Bronchial epithelial cell (primary cell): Measurements from ENCODE around the gene CCDC47. TPM values are rescaled to one million over a fixed set of nuclear protein-coding genes. Genes with fewer than 3 reads are reported as not detected.

ENCODE experiments used
- DNase-seq: peaks from one replicate; pipeline ENCODE4 v3.0.0-alpha.2; 2010; ENCODE audit warnings: low read depth
- FAIRE-seq: peaks from 2 replicates; lab custom pipeline; 2011; peaks lifted over from hg19 to GRCh38; lab: Jason Lieb, UNC
- H3K27me3 ChIP-seq: 2 replicates; pipeline ENCODE4 v1.5.1; 2011; ENCODE audit warnings: low read length; ENCODE audit not compliant: control insufficient read depth, insufficient read depth
- H3K36me3 ChIP-seq: 2 replicates; pipeline ENCODE4 v1.5.1; 2011; ENCODE audit warnings: low read length; ENCODE audit not compliant: control insufficient read depth, insufficient read depth
- H3K4me3 ChIP-seq: 2 replicates; pipeline ENCODE4 v1.5.1; 2011; ENCODE audit warnings: mild to moderate bottlenecking, low read depth, low read length, control low read depth
- total RNA-seq: library from RNA; depleted of rRNA; stranded (reverse); fragments of >200 nt; gene quantifications from 2 replicates; pipeline ENCODE4 v1.2.1, GENCODE V29; 2014
- TF ChIP-seq, protein P1 (sequence below): IDR thresholded peaks from 2 replicates; pipeline ENCODE4 v1.5.1; 2011; ENCODE audit warnings: mild to moderate bottlenecking, moderate library complexity, low read length, control low read depth, inconsistent platforms; ENCODE audit not compliant: insufficient read depth, severe bottlenecking

CCDC47 gene
- total RNA-seq, 1 donor from 2014 or later, result 118 TPM

DNA sequence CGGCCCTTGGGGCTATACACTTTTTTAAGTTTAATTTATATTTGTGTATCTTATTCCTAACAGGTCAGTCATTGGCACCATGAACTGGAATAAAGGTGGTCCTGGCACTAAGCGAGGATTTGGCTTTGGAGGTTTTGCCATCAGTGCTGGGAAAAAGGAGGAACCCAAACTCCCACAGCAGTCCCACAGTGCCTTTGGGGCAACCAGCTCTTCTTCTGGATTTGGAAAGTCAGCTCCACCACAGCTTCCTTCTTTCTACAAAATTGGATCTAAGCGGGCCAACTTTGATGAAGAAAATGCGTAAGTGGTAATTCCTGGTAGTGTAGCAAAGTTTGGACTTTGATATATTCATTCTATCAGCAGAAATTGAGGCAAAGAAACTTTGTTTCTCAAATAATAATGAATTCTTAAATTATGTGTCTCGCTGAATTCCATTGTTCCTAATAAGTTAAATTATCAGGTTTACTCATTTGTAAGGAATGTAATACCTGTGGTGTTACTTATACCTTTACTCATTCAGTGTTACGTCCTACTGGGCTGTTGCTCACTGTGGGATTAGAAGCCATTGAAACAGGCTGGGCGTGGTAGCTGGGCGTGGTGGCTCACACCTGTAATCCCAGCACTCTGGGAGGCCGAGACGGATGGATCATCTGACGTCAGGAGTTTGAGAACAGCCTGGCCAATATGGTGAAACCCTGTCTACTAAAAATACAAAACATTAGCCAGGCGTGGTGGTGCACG lies 13.7 kb upstream of the CCDC47 start:
- TF ChIP-seq, protein P1, sequence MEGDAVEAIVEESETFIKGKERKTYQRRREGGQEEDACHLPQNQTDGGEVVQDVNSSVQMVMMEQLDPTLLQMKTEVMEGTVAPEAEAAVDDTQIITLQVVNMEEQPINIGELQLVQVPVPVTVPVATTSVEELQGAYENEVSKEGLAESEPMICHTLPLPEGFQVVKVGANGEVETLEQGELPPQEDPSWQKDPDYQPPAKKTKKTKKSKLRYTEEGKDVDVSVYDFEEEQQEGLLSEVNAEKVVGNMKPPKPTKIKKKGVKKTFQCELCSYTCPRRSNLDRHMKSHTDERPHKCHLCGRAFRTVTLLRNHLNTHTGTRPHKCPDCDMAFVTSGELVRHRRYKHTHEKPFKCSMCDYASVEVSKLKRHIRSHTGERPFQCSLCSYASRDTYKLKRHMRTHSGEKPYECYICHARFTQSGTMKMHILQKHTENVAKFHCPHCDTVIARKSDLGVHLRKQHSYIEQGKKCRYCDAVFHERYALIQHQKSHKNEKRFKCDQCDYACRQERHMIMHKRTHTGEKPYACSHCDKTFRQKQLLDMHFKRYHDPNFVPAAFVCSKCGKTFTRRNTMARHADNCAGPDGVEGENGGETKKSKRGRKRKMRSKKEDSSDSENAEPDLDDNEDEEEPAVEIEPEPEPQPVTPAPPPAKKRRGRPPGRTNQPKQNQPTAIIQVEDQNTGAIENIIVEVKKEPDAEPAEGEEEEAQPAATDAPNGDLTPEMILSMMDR, result no peak
- Histone ChIP-seq H3K36me3 (peaks cover 5% of the 10 kb centered on the region), H3K27me3 (no peaks in the 10 kb centered on the region), H3K4me3 (no peak overlapping the region)
- DNase-seq (peak; percentile 94), FAIRE-seq (no peak)

DNA sequence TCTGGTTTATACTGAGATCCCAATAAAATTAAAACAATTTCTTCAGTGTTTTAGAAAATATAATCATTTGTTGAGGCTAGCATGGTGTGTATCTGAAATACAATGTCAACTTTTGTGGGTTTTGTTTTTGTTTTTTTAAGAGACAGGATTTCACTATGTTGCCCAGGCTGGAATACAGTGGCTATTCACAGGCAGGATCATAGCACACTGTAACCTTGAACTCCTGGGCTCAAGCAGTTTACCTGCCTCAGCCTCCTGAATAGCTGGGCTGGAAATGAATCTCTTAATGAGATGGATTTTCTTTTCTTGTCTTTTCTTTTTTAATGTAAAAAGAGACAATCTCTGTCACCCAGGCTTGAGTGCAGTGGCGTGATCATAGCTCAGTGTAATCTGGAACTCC lies 12.7 kb upstream of the CCDC47 start:
- TF ChIP-seq, protein P1, result no peak
- DNase-seq, result no peak
- FAIRE-seq, result no peak
- H3K36me3 ChIP-seq, result peaks cover 5% of the 10 kb centered on the region
- H3K27me3 ChIP-seq, result no peaks in the 10 kb centered on the region
- H3K4me3 ChIP-seq, result no peak overlapping the region

DNA sequence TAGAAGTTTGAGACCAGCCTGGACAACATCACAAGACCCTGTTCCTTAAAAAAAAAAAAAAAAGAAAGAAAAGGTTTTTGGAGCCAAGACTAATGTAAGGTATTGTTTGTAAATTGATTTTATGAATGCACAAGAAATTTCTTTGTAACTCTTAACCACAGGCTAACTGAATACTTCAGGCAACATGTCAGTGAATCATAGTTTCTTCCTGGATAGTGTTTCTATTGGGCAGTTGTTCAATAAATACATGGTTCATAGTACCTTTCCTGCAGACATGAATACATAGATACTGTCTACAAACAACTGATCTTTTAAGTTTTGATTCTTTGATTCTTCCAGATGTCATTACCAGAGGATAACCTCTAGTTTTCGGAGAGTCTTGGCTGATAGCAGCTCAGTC lies 12.2 kb upstream of the CCDC47 start:
- TF ChIP-seq, protein P1, result no peak
- peak; percentile 85 for DNase-seq
- peaks cover 5% of the 10 kb centered on the region for H3K36me3 ChIP-seq
- no peaks in the 10 kb centered on the region for H3K27me3 ChIP-seq
- no peak for FAIRE-seq
- no peak overlapping the region for H3K4me3 ChIP-seq

DNA sequence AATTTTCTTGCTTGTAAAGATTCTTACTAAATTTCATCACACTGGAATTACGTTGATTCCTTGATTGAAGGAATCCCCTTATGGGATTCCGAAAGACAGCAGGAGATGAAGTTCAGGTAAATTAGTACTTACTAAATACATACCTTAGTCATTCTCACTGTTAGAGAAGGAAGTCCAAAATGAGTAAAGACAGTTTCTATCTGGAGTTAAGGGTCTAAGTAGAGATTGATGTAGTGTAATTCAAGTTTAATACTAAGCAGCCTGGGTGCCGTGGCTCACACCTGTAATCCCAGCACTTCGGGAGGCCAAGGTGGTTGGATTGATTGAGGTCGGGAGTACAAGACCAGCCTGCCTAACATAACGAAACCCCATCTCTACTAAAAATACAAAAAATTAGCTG lies 10.1 kb upstream of the CCDC47 start:
- Histone ChIP-seq H3K27me3 (no peaks in the 10 kb centered on the region), H3K4me3 (no peak overlapping the region), H3K36me3 (peaks cover 3% of the 10 kb centered on the region)
- TF ChIP-seq, protein P1, result no peak
- FAIRE-seq, result no peak
- DNase-seq, result no peak

DNA sequence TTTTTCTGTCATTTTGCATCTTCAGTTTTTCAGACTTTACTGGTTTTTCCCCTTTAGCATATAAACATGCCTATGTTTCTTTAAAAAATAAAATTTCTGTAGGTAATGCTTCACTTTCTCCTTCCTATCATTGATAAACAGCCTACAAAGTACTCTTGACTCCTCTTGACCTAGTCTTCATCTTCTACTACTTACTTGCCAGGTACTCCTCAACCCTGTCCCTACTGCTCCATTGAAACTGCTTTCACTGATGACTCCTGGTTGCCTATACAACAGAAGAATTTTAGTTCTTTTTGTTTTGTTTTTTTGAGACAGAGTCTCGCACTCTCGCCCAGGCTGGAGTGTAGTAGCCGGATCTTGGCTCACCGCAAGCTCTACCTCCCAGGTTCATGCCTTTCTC lies 7.5 kb upstream of the CCDC47 start:
- peaks cover 1% of the 10 kb centered on the region for H3K36me3 ChIP-seq
- no peaks in the 10 kb centered on the region for H3K27me3 ChIP-seq
- no peak for DNase-seq
- TF ChIP-seq, protein P1, result no peak
- FAIRE-seq, result no peak
- no peak overlapping the region for H3K4me3 ChIP-seq

DNA sequence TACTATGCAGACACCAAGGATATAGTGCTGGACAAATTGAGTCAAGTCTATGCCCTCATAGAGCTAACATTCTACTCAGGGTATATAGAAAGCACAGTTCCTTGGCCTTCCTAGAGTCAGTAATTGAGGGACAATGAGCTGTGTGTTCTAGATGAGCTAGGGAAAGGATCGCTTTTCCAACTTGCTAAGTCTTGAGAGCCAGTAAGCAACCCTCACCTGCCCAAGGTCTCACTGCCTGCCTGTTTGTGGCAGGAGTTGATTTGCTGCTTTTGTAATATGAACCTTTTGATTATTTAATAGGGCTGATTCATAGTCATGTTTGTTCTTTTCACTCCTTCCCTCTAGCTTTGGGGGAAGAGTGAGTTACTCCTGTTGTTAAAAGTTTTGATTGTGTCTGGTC lies 7.1 kb upstream of the CCDC47 start:
- H3K36me3 ChIP-seq, result peaks cover 1% of the 10 kb centered on the region
- FAIRE-seq (no peak), DNase-seq (peak; percentile 87)
- no peaks in the 10 kb centered on the region for H3K27me3 ChIP-seq
- TF ChIP-seq, protein P1, result no peak
- H3K4me3 ChIP-seq, result no peak overlapping the region
